BLaER1 treated with 17β-estradiol and CSF1 and Interleukin-3, amounts not matched to agents 10 nM and 100 nM (cell line): Measurements from ENCODE around the gene RSKR.

Experiments used
- H3K27ac ChIP-seq, 11 experiments: shearing (Covaris generic); formaldehyde crosslinking; 2 replicates each; pipeline ENCODE4 v1.8.1; 2022
- H3K27me3 ChIP-seq, 11 experiments: shearing (Covaris generic); formaldehyde crosslinking; 2 replicates each; pipeline ENCODE4 v1.8.1; 2022
- H3K36me3 ChIP-seq, 11 experiments: shearing (Covaris generic); formaldehyde crosslinking; 2 replicates each; pipeline ENCODE4 v1.8.1; 2022
- H3K4me1 ChIP-seq, 10 experiments: shearing (Covaris generic); formaldehyde crosslinking; 2 replicates each; pipeline ENCODE4 v1.8.1; 2022
- H3K4me2 ChIP-seq, 11 experiments: shearing (Covaris generic); formaldehyde crosslinking; 2 replicates each; pipeline ENCODE4 v1.8.1; 2022
- H3K4me3 ChIP-seq, 10 experiments: shearing (Covaris generic); formaldehyde crosslinking; 2 replicates each; pipeline ENCODE4 v1.8.1; 2022
- H3K9ac ChIP-seq, 11 experiments: shearing (Covaris generic); formaldehyde crosslinking; 2 replicates each; pipeline ENCODE4 v1.8.1; 2022
- H3K9me3 ChIP-seq, 11 experiments: shearing (Covaris generic); formaldehyde crosslinking; replicated peaks in 1 of 11; 2 replicates each; pipeline ENCODE4 v1.8.1; 2022
- H4K20me1 ChIP-seq, 11 experiments: shearing (Covaris generic); formaldehyde crosslinking; 2 replicates each; pipeline ENCODE4 v1.8.1; 2022
- Cebpa-rat ChIP-seq, 11 experiments: shearing (Covaris generic); IDR thresholded peaks; 2 replicates each; pipeline ENCODE4 v1.8.1; 2022

The RSKR gene

GRCh38 chr17:28634206-28634865 lies 20.4 kb upstream of the RSKR start:
- H4K20me1 ChIP-seq = peaks cover 69 to 100% (median 99%) of the 10 kb centered on the region in 11 experiments
- no peak overlapping the region for H3K27ac ChIP-seq
- H3K27me3 ChIP-seq = no peaks in the 10 kb centered on the region
- no peak overlapping the region for H3K4me2 ChIP-seq
- H3K4me1 ChIP-seq = peaks cover 0 to 13% (median 0%) of the 10 kb centered on the region in 10 experiments; a peak in 3 of 20 replicates
- no peak for TF ChIP-seq Cebpa-rat (IDR thresholded peaks at IDR 0.05)
- H3K9me3 ChIP-seq = no peaks in the 10 kb centered on the region
- no peak overlapping the region for H3K4me3 ChIP-seq
- peaks cover 100% of the 10 kb centered on the region in 11 experiments for H3K36me3 ChIP-seq
- no peak overlapping the region; a peak in 1 of 22 replicates for H3K9ac ChIP-seq

- Histone ChIP-seq H3K9me3 (no peaks in the 10 kb centered on the region), H3K27me3 (no peaks in the 10 kb centered on the region), H3K4me3 (no peak overlapping the region), H3K4me2 (no peak overlapping the region), H3K27ac (no peak overlapping the region), H4K20me1 (peaks cover 40 to 99% (median 76%) of the 10 kb centered on the region in 11 experiments; a peak in 17 of 22 replicates), H3K9ac (no peak overlapping the region), H3K36me3 (peaks cover 98 to 100% (median 100%) of the 10 kb centered on the region in 11 experiments), H3K4me1 (peaks cover 0 to 4% (median 0%) of the 10 kb centered on the region in 10 experiments; a peak in 1 of 20 replicates)
- TF ChIP-seq Cebpa-rat (IDR thresholded peaks at IDR 0.05) = no peak
Measured at GRCh38 chr17:28626818-28627217, 12.8 kb upstream of the RSKR start.

- Histone ChIP-seq H3K27ac (no peak overlapping the region), H3K36me3 (peaks cover 98 to 100% (median 100%) of the 10 kb centered on the region in 11 experiments), H3K4me3 (no peak overlapping the region), H3K9ac (no peak overlapping the region), H3K4me2 (no peak overlapping the region), H3K27me3 (no peaks in the 10 kb centered on the region), H3K9me3 (no peaks in the 10 kb centered on the region), H4K20me1 (peaks cover 36 to 98% (median 75%) of the 10 kb centered on the region in 11 experiments; a peak in 17 of 22 replicates), H3K4me1 (peaks cover 0 to 4% (median 0%) of the 10 kb centered on the region in 10 experiments; a peak in 1 of 20 replicates)
- no peak for TF ChIP-seq Cebpa-rat (IDR thresholded peaks at IDR 0.05)
Measured at GRCh38 chr17:28624148-28624547, 10.2 kb upstream of the RSKR start.

GRCh38 chr17:28623696-28624095 lies 9.7 kb upstream of the RSKR start:
- Histone ChIP-seq H3K4me1 (peaks cover 0 to 4% (median 0%) of the 10 kb centered on the region in 10 experiments; a peak in 1 of 20 replicates), H3K27me3 (no peaks in the 10 kb centered on the region), H3K9me3 (no peaks in the 10 kb centered on the region), H3K4me2 (no peak overlapping the region), H3K4me3 (no peak overlapping the region), H4K20me1 (peaks cover 35 to 96% (median 75%) of the 10 kb centered on the region in 11 experiments; a peak in 17 of 22 replicates), H3K27ac (no peak overlapping the region), H3K9ac (no peak overlapping the region), H3K36me3 (peaks cover 98 to 100% (median 100%) of the 10 kb centered on the region in 11 experiments)
- TF ChIP-seq Cebpa-rat (IDR thresholded peaks at IDR 0.05) = no peak

GRCh38 chr17:28622186-28622585 lies 8.2 kb upstream of the RSKR start:
- H3K36me3 ChIP-seq = peaks cover 98 to 100% (median 100%) of the 10 kb centered on the region in 11 experiments
- H3K27me3 ChIP-seq = no peaks in the 10 kb centered on the region

GRCh38 chr17:28620010-28620409 lies 6.0 kb upstream of the RSKR start:
- Histone ChIP-seq H3K4me3 (no peak overlapping the region), H3K4me1 (peaks cover 0 to 16% (median under 1%) of the 10 kb centered on the region in 10 experiments; a peak in 9 of 20 replicates), H3K4me2 (no peak overlapping the region), H3K9ac (no peak overlapping the region), H3K36me3 (peaks cover 100% of the 10 kb centered on the region in 11 experiments), H3K27ac (no peak overlapping the region), H3K27me3 (no peaks in the 10 kb centered on the region), H3K9me3 (no peaks in the 10 kb centered on the region), H4K20me1 (peaks cover 33 to 87% (median 72%) of the 10 kb centered on the region in 11 experiments; a peak in 17 of 22 replicates)
- no peak for TF ChIP-seq Cebpa-rat (IDR thresholded peaks at IDR 0.05)

More at GRCh38 chr17:28622186-28622585, 8.2 kb upstream of the RSKR start:
- Histone ChIP-seq H4K20me1 (peaks cover 33 to 84% (median 75%) of the 10 kb centered on the region in 11 experiments; a peak in 17 of 22 replicates), H3K9ac (no peak overlapping the region), H3K4me1 (peaks cover 0 to 4% (median 0%) of the 10 kb centered on the region in 10 experiments; a peak in 1 of 20 replicates), H3K27ac (no peak overlapping the region), H3K4me2 (no peak overlapping the region), H3K4me3 (no peak overlapping the region), H3K9me3 (no peaks in the 10 kb centered on the region)
- no peak for TF ChIP-seq Cebpa-rat (IDR thresholded peaks at IDR 0.05)

GRCh38 chr17:28618464-28618863 lies 4.5 kb upstream of the RSKR start:
- H3K4me2 ChIP-seq = no peak overlapping the region
- H3K27ac ChIP-seq = no peak overlapping the region
- peaks cover 32 to 87% (median 72%) of the 10 kb centered on the region in 11 experiments; a peak in 18 of 22 replicates for H4K20me1 ChIP-seq
- H3K9me3 ChIP-seq = no peaks in the 10 kb centered on the region
- H3K9ac ChIP-seq = no peak overlapping the region
- TF ChIP-seq Cebpa-rat (IDR thresholded peaks at IDR 0.05) = no peak
- no peak overlapping the region for H3K4me3 ChIP-seq
- H3K27me3 ChIP-seq = no peaks in the 10 kb centered on the region
- peaks cover 0 to 28% (median 16%) of the 10 kb centered on the region in 10 experiments; a peak in 15 of 20 replicates for H3K4me1 ChIP-seq
- peaks cover 100% of the 10 kb centered on the region in 11 experiments for H3K36me3 ChIP-seq

GRCh38 chr17:28616281-28616680 lies 2.3 kb upstream of the RSKR start:
- Histone ChIP-seq H3K27ac (no peak overlapping the region), H3K36me3 (peaks cover 98 to 100% (median 100%) of the 10 kb centered on the region in 11 experiments), H3K4me3 (no peak overlapping the region), H3K9ac (no peak overlapping the region), H3K4me1 (peaks cover 0 to 40% (median 27%) of the 10 kb centered on the region in 10 experiments; a peak in 16 of 20 replicates), H3K4me2 (no peak overlapping the region), H3K9me3 (no peaks in the 10 kb centered on the region), H4K20me1 (peaks cover 17 to 84% (median 58%) of the 10 kb centered on the region in 11 experiments; a peak in 18 of 22 replicates), H3K27me3 (no peaks in the 10 kb centered on the region)
- no peak for TF ChIP-seq Cebpa-rat (IDR thresholded peaks at IDR 0.05)

GRCh38 chr17:28615260-28615940 lies 1.4 kb upstream of the RSKR start:
- Histone ChIP-seq H3K36me3 (peaks cover 98 to 100% (median 100%) of the 10 kb centered on the region in 11 experiments), H3K4me1 (peaks cover 0 to 40% (median 27%) of the 10 kb centered on the region in 10 experiments; a peak in 16 of 20 replicates), H3K9me3 (no peaks in the 10 kb centered on the region), H3K9ac (no peak overlapping the region), H3K27ac (no peak overlapping the region), H3K4me3 (no peak overlapping the region), H4K20me1 (peaks cover 15 to 77% (median 49%) of the 10 kb centered on the region in 11 experiments; a peak in 18 of 22 replicates), H3K4me2 (no peak overlapping the region; a peak in 1 of 22 replicates), H3K27me3 (no peaks in the 10 kb centered on the region)
- TF ChIP-seq Cebpa-rat (IDR thresholded peaks at IDR 0.05) = no peak
